Keratinocyte (primary cell): ENCODE measurements around the gene SLC35D2.

Experiments used
- EZH2 ChIP-seq: IDR thresholded peaks from one replicate; pipeline ENCODE4 v1.6.1; 2012; ENCODE audit warnings: inconsistent platforms, mild to moderate bottlenecking, low read length, moderate library complexity
- TF ChIP-seq, protein P1 (sequence below), 3 experiments: IDR thresholded peaks in 1 of 3; conservative IDR thresholded peaks in 1 of 3; optimal IDR thresholded peaks in 1 of 3; 2 replicates in 2 of 3; 3 replicates in 1 of 3; pipeline versions ENCODE3 to v1.5.1; 2011; ENCODE audit warnings: low read length in 3 of 3, mild to moderate bottlenecking in 3 of 3, moderate library complexity in 2 of 3, control low read depth in 1 of 3, inconsistent platforms in 1 of 3; ENCODE audit not compliant: insufficient read depth in 2 of 3; ENCODE audit errors: extremely low read depth in 1 of 3

GRCh38 chr9:96379461-96379860, 4.0 kb downstream of the SLC35D2 start:
- TF ChIP-seq, protein P1, sequence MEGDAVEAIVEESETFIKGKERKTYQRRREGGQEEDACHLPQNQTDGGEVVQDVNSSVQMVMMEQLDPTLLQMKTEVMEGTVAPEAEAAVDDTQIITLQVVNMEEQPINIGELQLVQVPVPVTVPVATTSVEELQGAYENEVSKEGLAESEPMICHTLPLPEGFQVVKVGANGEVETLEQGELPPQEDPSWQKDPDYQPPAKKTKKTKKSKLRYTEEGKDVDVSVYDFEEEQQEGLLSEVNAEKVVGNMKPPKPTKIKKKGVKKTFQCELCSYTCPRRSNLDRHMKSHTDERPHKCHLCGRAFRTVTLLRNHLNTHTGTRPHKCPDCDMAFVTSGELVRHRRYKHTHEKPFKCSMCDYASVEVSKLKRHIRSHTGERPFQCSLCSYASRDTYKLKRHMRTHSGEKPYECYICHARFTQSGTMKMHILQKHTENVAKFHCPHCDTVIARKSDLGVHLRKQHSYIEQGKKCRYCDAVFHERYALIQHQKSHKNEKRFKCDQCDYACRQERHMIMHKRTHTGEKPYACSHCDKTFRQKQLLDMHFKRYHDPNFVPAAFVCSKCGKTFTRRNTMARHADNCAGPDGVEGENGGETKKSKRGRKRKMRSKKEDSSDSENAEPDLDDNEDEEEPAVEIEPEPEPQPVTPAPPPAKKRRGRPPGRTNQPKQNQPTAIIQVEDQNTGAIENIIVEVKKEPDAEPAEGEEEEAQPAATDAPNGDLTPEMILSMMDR (optimal IDR thresholded peaks at IDR 0.05 in 1 of 3, IDR thresholded peaks at IDR 0.05 in 1 of 3, conservative IDR thresholded peaks at IDR 0.05 in 1 of 3; ENCODE audit: extremely low read depth in 1 of 3, insufficient read depth in 2 of 3, low read length in 3 of 3) = no peak
- TF ChIP-seq EZH2 = no peak
